OCI-LY7 (cell line): Measurements from ENCODE around the gene HTR3B.

Source experiments
- CTCF ChIP-seq: fragments of 200-600 bp; sonication (generic); conservative IDR thresholded peaks from 2 replicates; pipeline ENCODE4 v1.5.1; 2014; ENCODE audit warnings: mild to moderate bottlenecking, antibody characterized with exemption, low read length, moderate library complexity, mixed read lengths
- EZH2phosphoT487 ChIP-seq: fragments of 200-600 bp; sonication (generic); IDR thresholded peaks from 2 replicates; pipeline ENCODE4 v1.6.1; 2018; ENCODE audit warnings: low read depth, borderline replicate concordance, mild to moderate bottlenecking, mixed run types, antibody characterized with exemption, low read length, moderate library complexity, mixed read lengths

- no peak for TF ChIP-seq CTCF
- TF ChIP-seq EZH2phosphoT487: no peak
Observed at GRCh38 chr11:113980785-113981184, 76.2 kb downstream of the HTR3B start.
